NCI-H146 (cell line): ENCODE results near the gene TREML2.
A peak's percentile ranks its signal among the peaks of the same experiment; 100 is the strongest.
"Not testable (repeated sequence)": the region's sequence is repeated elsewhere in the genome, so short reads cannot be mapped to it uniquely, and the experiment has no call there.

Experiments
- DNase-seq: peaks from one replicate; lab custom pipeline; 2025; lab: John Stamatoyannopoulos, UW

TREML2 gene

GRCh38 chr6:41208439-41209106, 7.6 kb upstream of the TREML2 start:
- DNase-seq, result no peak

GRCh38 chr6:41204156-41204555, 3.2 kb upstream of the TREML2 start:
- no peak for DNase-seq

- no peak for DNase-seq
Observed at GRCh38 chr6:41201764-41202173, 820 bp upstream of the TREML2 start.

- no peak for DNase-seq
Observed at GRCh38 chr6:41200296-41200900, 551 bp downstream of the TREML2 start.

GRCh38 chr6:41199552-41200246, 1.2 kb downstream of the TREML2 start:
- no peak for DNase-seq

GRCh38 chr6:41197234-41197633, 3.7 kb downstream of the TREML2 start:
- DNase-seq, result no peak

GRCh38 chr6:41194386-41194785, 6.6 kb downstream of the TREML2 start:
- no peak for DNase-seq

- no peak for DNase-seq
Observed at GRCh38 chr6:41193884-41194283, 7.1 kb downstream of the TREML2 start.

- no peak for DNase-seq
Observed at GRCh38 chr6:41193171-41193734, 7.7 kb downstream of the TREML2 start.

- no peak for DNase-seq
Observed at GRCh38 chr6:41191569-41191968, 9.4 kb downstream of the TREML2 start.

GRCh38 chr6:41190791-41191190, 10.2 kb downstream of the TREML2 start:
- DNase-seq, result no peak

- DNase-seq, result no peak
Observed at GRCh38 chr6:41189967-41190366, 11.0 kb downstream of the TREML2 start.

GRCh38 chr6:41189046-41189445, 11.9 kb downstream of the TREML2 start:
- DNase-seq, result not testable (repeated sequence)

- DNase-seq, result peak; percentile 93
Observed at GRCh38 chr6:41187924-41188886, 12.7 kb downstream of the TREML2 start.

GRCh38 chr6:41186031-41186562, 14.9 kb downstream of the TREML2 start:
- DNase-seq, result no peak

- no peak for DNase-seq
Observed at GRCh38 chr6:41184761-41185160, 16.2 kb downstream of the TREML2 start.

GRCh38 chr6:41182069-41183034, 18.6 kb downstream of the TREML2 start:
- DNase-seq, result peak; percentile 81

GRCh38 chr6:41181566-41181965, 19.4 kb downstream of the TREML2 start:
- DNase-seq, result no peak

- no peak for DNase-seq
Observed at GRCh38 chr6:41179163-41179562, 21.8 kb downstream of the TREML2 start.

GRCh38 chr6:41177695-41178094, 23.3 kb downstream of the TREML2 start:
- no peak for DNase-seq
